C1 segment of cervical spinal cord (tissue), 14 donors: ENCODE results near the gene MYO1E.
"Not testable (repeated sequence)": the region's sequence is repeated elsewhere in the genome, so short reads cannot be mapped to it uniquely, and the experiment has no call there.

ENCODE experiments used
- DNase-seq, 14 donors: peaks; one replicate each; lab custom pipeline; 2025; lab: John Stamatoyannopoulos, UW

The MYO1E gene

GRCh38 chr15:59294574-59295260 is 78.0 kb downstream of the MYO1E start:
- no peak for DNase-seq

DNA sequence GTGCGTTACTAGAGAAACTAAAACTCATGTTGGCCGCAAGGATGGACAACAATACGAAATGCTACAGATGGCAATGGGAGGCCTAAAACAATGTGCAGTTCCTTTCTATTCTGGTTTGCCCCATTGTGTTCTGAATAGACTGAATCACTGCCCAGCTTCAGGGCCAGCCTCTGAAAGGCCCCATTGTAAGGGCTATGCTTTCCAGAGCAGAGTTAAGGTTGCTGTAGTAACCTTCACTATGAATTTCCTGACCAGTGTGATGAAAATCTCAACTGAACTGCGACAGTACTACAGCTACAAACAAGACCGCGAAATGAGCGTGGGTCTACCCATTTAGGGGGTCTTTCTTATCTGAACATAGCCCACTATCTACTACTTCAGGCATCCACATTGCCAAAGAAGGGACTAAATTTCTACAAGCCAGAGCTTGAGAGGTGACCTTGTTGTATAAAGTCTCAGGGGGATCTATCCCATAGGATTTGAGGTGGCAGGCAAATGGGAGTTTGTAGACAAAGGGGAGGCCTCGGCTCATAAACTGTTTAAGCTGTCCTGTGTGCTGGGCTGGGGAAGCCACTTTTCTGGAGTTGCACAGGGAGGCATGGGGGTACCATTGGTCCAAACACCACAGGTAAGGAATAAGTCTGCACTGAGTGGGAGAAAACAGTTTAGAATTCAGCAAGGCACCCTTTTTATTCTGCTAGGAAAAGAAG is 80.1 kb downstream of the MYO1E start:
- peak in 9 of 14 donors; percentile 35 to 68 (median 59) for DNase-seq

DNA sequence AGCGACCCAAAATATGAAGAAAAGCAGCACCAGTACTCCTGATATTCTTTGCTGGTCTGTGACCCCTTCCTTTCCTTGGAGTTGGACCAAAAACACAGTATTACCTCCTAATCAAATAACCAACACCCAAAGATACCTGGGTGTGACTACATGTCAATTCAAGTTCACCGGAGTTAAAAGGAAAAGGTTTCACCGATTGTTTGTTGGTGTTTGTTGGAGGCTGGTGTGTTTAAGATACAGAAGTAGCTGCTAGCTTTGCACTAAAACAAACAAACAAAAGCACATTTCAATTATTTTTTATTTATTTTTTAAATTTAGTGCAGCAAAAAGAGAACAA is 81.5 kb downstream of the MYO1E start:
- no peak for DNase-seq

- DNase-seq: peak in 5 of 14 donors; percentile 23 to 52 (median 29)
Measured at GRCh38 chr15:59290295-59291212, 82.1 kb downstream of the MYO1E start.

DNA sequence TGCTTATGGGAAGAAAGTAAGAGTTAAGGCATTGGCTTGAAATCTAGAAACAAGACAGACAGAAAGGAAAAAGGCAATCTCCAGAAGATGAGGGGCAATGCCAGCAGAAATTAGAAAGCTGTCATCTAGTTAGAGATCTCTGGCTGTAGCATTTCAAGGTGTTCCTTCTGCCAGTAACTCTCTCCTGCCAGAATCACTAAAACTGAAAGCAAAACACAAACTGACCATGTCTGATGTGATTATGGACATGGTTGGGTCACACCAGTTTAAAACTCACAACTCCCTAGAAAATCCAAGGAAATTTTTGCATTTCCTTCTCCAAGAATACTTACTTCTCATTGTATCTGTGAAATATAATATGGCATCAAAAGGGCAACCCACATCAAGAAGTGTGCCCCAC is 83.1 kb downstream of the MYO1E start:
- DNase-seq: no peak

DNA sequence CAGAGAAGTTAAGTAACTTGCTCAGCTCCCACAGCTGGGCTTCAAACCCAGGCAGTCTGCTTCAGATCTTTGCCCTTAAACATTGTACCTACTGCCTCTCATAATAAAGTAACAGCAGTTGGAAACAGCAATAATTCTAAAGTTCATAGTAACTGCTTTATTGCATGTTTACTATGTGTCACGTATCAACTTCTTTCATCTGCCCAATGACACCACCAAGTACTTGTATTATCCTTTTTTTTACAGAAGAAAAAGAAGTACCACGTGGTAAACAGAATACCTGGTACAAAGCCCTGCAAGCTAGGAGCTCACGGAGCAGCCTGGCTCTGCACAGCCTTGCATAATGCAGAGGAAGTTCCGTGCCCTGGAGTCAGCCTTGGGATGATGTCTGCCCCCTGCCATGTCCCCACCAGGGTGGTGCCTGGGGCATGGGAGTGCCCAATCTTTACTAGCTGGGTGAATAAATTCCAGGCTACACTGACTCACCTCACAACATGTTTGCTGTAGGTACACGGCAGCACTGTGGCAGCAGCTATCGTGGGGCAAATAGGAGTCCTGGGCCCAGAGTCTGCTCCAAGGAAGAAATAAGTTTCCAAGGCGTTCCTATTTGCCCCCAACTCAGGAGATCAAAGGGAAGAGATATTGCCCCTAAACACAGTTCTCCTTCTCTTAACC is 88.8 kb downstream of the MYO1E start:
- no peak for DNase-seq

DNA sequence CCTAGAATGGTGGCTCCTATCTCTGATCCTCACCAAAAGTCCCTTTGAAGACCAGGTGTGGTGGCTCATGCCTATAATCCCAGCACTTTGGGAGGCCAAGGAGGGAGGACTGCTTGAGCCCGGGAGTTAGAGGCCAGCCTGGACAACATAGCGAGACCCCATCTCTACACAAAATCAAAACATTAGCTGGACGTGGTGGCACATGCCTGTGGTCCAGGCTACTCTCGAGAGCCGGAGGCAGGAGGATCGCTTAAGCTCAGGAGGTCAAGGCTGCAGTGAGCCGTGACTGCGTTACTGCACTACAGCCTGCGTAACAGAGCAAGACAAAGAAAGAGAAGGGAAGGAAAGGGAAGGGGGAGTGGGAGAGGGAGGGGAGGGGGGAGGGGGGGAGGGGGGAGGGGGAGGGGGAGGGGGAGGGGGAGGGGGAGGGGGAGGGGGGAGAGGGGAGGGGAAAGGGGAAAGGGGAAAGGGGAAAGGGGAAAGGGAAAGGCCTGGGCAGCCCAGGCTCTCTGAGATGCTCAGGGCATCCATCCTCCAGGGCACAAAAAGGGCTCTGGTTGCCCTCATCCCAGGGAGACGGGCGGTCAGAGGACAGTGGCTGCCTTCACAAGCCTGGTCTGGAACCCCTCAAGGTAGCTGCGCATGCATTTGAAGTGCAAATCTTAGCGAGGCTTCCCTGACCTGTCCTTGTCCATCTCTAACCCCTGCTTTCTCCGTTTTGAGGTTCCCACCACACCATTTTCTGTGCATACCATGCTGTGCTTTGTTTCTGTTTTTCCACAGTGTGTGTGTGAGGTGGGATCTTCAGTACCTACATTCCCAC is 89.9 kb downstream of the MYO1E start:
- DNase-seq: no peak

- DNase-seq: no peak
Measured at GRCh38 chr15:59281699-59282098, 91.0 kb downstream of the MYO1E start.

DNA sequence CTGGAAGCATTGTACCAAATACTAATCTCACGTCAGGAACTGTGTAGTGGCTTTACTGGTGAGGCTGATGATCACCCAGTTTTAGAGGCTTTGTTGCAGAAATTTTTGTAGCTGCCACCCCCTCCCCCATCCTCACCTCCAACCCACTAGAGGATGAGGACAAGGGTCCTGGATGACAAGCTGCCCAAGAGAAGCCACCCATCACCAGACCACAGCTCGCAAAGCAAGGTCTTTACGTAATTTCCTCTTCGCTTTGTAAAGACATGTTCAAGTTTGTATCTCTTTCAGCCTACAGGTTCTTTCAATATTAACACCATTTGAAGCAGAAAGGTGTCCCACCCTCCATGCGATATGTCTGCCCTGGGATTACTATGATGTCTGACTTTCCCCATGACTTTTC is 91.8 kb downstream of the MYO1E start:
- no peak for DNase-seq

- DNase-seq: not testable (repeated sequence)
Measured at GRCh38 chr15:59280292-59280691, 92.4 kb downstream of the MYO1E start.

GRCh38 chr15:59279023-59279422 is 93.6 kb downstream of the MYO1E start:
- DNase-seq: no peak

DNA sequence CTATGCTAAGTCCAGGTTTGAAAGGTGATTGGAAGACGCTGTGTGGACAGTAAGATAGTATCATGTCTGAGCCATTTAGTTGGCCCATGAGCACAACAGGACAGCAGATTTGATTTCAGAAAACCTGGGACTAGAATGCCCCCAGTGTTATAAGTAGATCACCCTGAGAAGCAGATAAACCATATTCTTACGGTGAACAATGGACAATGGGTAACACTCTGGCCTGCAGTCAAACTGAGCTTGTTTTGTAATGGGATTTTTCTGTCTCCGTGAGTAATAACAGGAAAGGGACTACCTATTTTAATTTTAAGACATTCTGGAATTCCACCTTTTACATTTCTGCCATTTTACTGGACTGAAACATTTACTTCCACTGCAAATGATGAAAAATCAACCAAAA is 94.6 kb downstream of the MYO1E start:
- peak in 1 of 14 donors; percentile 14 for DNase-seq

- no peak for DNase-seq
Measured at GRCh38 chr15:59276225-59277178, 96.2 kb downstream of the MYO1E start.

DNA sequence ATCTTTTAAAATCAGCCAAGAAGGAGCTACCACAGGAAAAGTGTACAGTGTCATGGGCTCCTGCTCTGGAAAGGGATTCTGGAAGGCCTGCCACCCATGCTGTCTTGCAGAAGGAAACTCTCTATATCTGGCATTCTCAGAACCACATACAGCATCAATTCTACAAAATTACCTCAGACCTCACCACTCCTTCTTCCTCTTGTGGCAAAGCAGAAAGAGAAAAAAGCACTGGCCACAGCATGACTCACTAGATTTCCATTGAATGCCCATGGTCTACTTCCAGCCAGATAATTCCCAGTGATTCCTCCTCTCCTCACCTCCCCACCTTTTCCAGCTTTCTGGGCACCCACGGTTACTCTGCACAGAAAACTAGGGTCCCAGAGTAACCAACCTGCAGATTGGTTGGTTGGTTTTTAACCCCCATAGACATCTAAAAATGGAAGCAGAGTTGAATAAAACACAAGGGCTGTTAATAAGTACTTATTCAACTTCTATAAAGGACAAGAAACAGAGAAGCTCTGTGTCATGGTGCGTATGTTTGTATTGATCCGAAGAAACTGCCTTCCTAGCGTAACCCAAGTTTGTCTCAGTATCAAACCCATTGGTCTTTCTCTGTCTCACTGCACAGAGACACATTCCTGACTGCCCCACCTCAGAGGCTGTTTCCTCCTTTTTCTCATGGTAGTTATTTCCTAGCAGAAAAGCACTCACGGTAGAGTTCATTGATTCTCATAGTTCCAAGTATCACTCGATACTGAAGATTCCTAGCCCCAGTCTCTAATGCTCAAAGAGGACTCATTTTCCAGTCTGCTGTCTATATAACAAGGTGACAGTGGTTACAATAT is 98.3 kb downstream of the MYO1E start:
- DNase-seq: no peak

GRCh38 chr15:59273234-59273633 is 99.4 kb downstream of the MYO1E start:
- no peak for DNase-seq

DNA sequence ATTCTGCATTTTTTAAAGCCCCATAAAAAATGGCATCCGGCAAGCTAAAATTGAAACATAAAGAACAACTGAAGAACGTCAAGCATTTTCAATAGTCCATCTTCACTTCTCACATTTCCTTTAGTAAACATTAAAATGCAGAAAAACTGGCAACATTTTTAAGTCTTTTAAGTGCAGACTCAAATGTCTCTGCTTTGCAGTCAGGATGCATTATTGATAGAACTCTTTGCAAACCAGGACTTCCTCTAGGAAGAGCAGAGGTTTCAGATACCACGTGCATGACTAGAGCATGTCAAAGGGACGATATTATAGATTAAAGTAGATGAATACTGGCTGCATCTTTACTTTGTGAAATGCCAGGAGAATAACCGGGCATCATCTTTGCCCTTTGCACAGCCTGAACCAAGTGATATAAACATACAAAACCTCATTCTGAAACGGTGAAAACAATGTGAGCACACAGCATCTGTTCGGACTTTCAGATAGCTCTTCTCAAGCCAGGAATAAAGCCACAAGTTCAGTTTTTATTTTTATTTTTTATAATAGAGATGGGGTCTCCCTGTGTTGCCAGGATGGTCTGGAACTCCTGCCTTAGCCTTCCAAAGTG is 101.0 kb downstream of the MYO1E start:
- DNase-seq: no peak

DNA sequence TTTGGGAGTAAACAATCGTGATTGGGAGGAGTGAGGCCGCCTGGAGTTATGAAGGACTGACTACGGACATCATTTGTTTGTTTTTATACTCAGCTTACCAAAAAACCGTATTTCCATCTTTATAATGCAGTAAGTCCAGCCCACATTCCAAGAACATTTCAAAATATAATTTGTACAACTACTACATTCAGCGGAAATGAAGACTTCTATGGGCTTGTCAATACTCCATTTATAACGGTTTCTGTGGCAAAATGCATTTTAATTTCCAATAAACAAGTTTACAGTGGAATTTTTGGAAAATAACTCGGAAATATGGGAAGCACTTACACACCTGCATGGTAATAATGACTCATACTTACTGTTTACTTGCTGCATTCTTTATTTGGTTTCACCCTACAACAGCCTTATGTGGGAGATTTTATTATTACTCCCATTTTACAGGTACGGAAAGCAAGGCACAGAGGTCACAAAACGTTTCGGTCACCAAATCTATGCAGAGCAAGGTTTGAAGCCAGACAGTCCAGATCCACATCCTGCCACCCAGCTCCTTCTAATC is 103.7 kb downstream of the MYO1E start:
- DNase-seq: no peak
